ENCODE data around the gene FOXJ3.

Gene FOXJ3

DNA sequence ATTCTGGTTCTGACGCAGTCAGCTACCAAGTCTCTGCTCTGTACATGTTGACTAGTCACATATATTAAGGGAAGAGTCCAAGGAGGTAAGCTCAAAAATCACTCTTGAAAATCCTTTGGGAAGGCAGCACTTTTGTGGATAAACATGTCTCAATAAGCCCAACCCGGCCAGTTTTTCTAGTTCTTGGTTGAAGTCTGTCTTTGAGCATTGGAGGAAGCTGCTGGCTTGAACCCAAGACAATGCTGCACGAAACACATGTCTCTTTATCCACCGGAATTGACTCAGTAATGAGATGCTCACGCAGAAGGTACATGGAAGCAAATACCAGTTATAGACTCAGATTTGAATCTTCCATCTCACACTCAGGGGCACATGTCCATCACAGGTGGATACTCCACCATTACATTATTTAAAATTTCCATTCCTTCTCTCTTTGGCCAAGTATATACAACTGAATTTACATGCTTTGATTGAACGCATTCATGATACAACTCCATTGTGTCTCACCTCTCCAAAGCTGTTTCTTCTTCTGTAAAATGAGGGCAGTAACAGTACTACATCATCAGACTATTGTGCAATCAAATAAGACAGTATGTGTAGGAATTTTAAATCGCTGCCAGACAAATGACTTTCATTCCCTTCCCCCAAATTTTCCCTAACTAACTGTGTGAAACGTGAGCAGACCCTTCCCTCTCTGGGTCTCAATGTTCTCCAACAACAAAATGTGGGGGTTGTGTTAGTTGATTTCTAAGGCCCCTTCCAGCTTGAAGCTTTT is 160.9 kb downstream of the FOXJ3 start:
- Histone ChIP-seq H3K36me3 (ENCODE audit: control insufficient read depth, insufficient read depth, low read length) (no peaks in the 10 kb centered on the region), H3K9ac (ENCODE audit: low read length) (no peak overlapping the region), H3K4me1 (ENCODE audit: control insufficient read depth, insufficient read depth, low read length) (peaks cover 12% of the 10 kb centered on the region), H3K27me3 (ENCODE audit: control insufficient read depth, insufficient read depth, low read length) (no peaks in the 10 kb centered on the region), H3K27ac (ENCODE audit: low read depth, low read length) (no peak overlapping the region), H3K4me3 (ENCODE audit: low read length) (no peak overlapping the region)

- Histone ChIP-seq H3K36me3 (ENCODE audit: control insufficient read depth, insufficient read depth, low read length) (no peaks in the 10 kb centered on the region), H3K4me3 (ENCODE audit: low read length) (no peak overlapping the region), H3K9ac (ENCODE audit: low read length) (no peak overlapping the region), H3K27ac (ENCODE audit: low read depth, low read length) (peak overlapping the region; percentile 45), H3K27me3 (ENCODE audit: control insufficient read depth, insufficient read depth, low read length) (no peaks in the 10 kb centered on the region), H3K4me1 (ENCODE audit: control insufficient read depth, insufficient read depth, low read length) (peaks cover 12% of the 10 kb centered on the region)
Measured at GRCh38 chr1:42173155-42173933, 161.7 kb downstream of the FOXJ3 start.

GRCh38 chr1:42172381-42173133 is 162.5 kb downstream of the FOXJ3 start:
- peaks cover 12% of the 10 kb centered on the region for H3K4me1 ChIP-seq (ENCODE audit: control insufficient read depth, insufficient read depth, low read length)
- no peak overlapping the region for H3K4me3 ChIP-seq (ENCODE audit: low read length)

DNA sequence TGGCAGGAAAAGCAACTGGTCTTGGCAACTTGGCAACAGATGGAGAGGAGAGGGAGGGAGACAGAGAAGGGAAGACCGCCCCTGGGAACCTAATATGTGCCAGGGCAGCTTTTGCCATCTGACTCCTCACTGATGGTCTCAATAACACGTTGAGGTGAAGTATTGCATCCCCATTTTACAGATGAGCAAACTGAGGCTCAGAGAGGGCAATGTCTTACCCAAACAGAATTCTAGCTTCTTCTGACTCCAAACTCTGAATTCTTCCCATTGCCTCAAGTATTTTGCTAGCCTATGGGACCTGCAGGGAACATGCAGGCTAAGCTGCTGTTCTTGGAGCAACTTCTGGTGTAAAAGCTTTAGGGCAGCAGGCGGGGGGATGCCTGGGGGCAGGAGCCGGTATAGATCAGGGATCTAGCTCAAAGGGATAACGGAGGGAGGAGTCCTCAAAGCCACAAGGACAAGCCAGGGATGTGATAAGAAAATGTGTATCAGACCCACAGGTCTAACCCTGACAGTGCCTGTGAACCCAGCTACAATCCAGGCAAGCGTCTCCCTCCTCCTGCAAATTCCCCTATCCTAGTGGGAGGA is 163.3 kb downstream of the FOXJ3 start:
- H3K27me3 ChIP-seq (ENCODE audit: control insufficient read depth, insufficient read depth, low read length), result no peaks in the 10 kb centered on the region
- H3K4me3 ChIP-seq (ENCODE audit: low read length), result no peak overlapping the region
- no peak overlapping the region for H3K9ac ChIP-seq (ENCODE audit: low read length)
- H3K4me1 ChIP-seq (ENCODE audit: control insufficient read depth, insufficient read depth, low read length), result peaks cover 12% of the 10 kb centered on the region
- no peaks in the 10 kb centered on the region for H3K36me3 ChIP-seq (ENCODE audit: control insufficient read depth, insufficient read depth, low read length)
- H3K27ac ChIP-seq (ENCODE audit: low read depth, low read length), result no peak overlapping the region

More at GRCh38 chr1:42172381-42173133, 162.5 kb downstream of the FOXJ3 start:
- no peak overlapping the region for H3K9ac ChIP-seq (ENCODE audit: low read length)
- no peaks in the 10 kb centered on the region for H3K36me3 ChIP-seq (ENCODE audit: control insufficient read depth, insufficient read depth, low read length)
- peak overlapping the region; percentile 45 for H3K27ac ChIP-seq (ENCODE audit: low read depth, low read length)
- H3K27me3 ChIP-seq (ENCODE audit: control insufficient read depth, insufficient read depth, low read length), result no peaks in the 10 kb centered on the region

GRCh38 chr1:42170779-42171621 is 164.0 kb downstream of the FOXJ3 start:
- no peak overlapping the region for H3K9ac ChIP-seq (ENCODE audit: low read length)
- H3K36me3 ChIP-seq (ENCODE audit: control insufficient read depth, insufficient read depth, low read length), result no peaks in the 10 kb centered on the region
- no peak overlapping the region for H3K4me3 ChIP-seq (ENCODE audit: low read length)
- H3K4me1 ChIP-seq (ENCODE audit: control insufficient read depth, insufficient read depth, low read length), result peaks cover 12% of the 10 kb centered on the region
- H3K27ac ChIP-seq (ENCODE audit: low read depth, low read length), result no peak overlapping the region
- H3K27me3 ChIP-seq (ENCODE audit: control insufficient read depth, insufficient read depth, low read length), result no peaks in the 10 kb centered on the region

GRCh38 chr1:42168763-42169162 is 166.3 kb downstream of the FOXJ3 start:
- no peaks in the 10 kb centered on the region for H3K36me3 ChIP-seq (ENCODE audit: control insufficient read depth, insufficient read depth, low read length)
- H3K4me1 ChIP-seq (ENCODE audit: control insufficient read depth, insufficient read depth, low read length), result peaks cover 12% of the 10 kb centered on the region
- H3K9ac ChIP-seq (ENCODE audit: low read length), result no peak overlapping the region
- no peak overlapping the region for H3K4me3 ChIP-seq (ENCODE audit: low read length)
- H3K27me3 ChIP-seq (ENCODE audit: control insufficient read depth, insufficient read depth, low read length), result no peaks in the 10 kb centered on the region
- H3K27ac ChIP-seq (ENCODE audit: low read depth, low read length), result no peak overlapping the region

GRCh38 chr1:42168391-42168670 is 166.7 kb downstream of the FOXJ3 start:
- no peak overlapping the region for H3K4me3 ChIP-seq (ENCODE audit: low read length)
- no peak overlapping the region for H3K27ac ChIP-seq (ENCODE audit: low read depth, low read length)
- H3K4me1 ChIP-seq (ENCODE audit: control insufficient read depth, insufficient read depth, low read length), result peaks cover 9% of the 10 kb centered on the region
- no peaks in the 10 kb centered on the region for H3K27me3 ChIP-seq (ENCODE audit: control insufficient read depth, insufficient read depth, low read length)
- H3K9ac ChIP-seq (ENCODE audit: low read length), result no peak overlapping the region
- no peaks in the 10 kb centered on the region for H3K36me3 ChIP-seq (ENCODE audit: control insufficient read depth, insufficient read depth, low read length)

- H3K36me3 ChIP-seq (ENCODE audit: control insufficient read depth, insufficient read depth, low read length), result no peaks in the 10 kb centered on the region
- no peaks in the 10 kb centered on the region for H3K27me3 ChIP-seq (ENCODE audit: control insufficient read depth, insufficient read depth, low read length)
- H3K4me3 ChIP-seq (ENCODE audit: low read length), result no peak overlapping the region
- H3K27ac ChIP-seq (ENCODE audit: low read depth, low read length), result no peak overlapping the region
- H3K9ac ChIP-seq (ENCODE audit: low read length), result no peak overlapping the region
- peaks cover 4% of the 10 kb centered on the region for H3K4me1 ChIP-seq (ENCODE audit: control insufficient read depth, insufficient read depth, low read length)
Measured at GRCh38 chr1:42167611-42168390, 167.2 kb downstream of the FOXJ3 start.

GRCh38 chr1:42165511-42166210 is 169.4 kb downstream of the FOXJ3 start:
- no peaks in the 10 kb centered on the region for H3K36me3 ChIP-seq (ENCODE audit: control insufficient read depth, insufficient read depth, low read length)
- no peak overlapping the region for H3K9ac ChIP-seq (ENCODE audit: low read length)
- no peaks in the 10 kb centered on the region for H3K27me3 ChIP-seq (ENCODE audit: control insufficient read depth, insufficient read depth, low read length)
- no peaks in the 10 kb centered on the region for H3K4me1 ChIP-seq (ENCODE audit: control insufficient read depth, insufficient read depth, low read length)
- no peak overlapping the region for H3K4me3 ChIP-seq (ENCODE audit: low read length)
- no peak overlapping the region for H3K27ac ChIP-seq (ENCODE audit: low read depth, low read length)

DNA sequence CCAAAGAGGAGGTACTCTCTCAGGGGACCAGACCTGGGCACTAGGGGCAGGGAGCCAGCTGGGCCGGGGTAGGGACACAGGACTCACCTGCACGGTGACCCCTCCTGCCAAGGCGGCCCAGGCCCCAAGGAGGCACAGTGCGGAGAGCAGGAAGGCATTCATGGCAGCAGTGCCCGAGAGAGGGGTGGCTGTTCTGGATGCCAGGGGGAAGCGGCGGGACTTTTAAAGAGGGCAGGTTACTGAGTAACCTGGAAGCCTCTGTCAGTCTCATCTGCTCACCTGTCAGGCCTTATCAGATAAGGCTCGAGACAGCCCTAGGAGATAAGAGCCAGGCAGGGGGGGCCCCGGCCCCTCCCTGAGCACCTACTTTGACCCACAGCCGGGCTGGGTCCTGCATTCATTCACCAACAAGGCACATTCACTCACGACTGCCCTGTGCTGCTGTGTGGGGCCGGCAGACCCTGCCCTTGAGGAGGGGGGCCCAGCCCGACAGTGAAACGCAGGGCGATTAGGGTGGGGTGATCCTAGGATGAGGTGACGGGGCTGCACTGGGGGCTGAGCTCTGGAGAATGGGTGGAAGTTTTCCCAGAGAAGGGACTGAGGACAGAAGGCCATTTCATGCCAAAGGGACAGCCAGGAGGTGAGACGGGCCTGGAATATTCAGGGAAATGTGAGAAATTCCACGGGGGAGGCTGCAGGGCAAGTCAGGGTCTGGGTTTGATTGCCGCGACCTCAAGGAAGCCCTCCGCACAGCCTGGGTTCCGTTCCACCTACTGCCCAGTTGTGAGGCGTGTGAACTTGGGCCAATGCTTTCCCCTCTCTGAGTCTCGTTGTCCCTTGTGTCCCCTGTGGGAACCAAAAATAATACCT is 170.2 kb downstream of the FOXJ3 start, which contains the start of gene GUCA2A:
Gene GUCA2A (minus strand): TSS at position 195 of the 870 bp plus-strand sequence. CDS start 33 bp downstream, at position 162.
- Histone ChIP-seq H3K27ac (ENCODE audit: low read depth, low read length) (no peak within 1 kb of the TSS), H3K36me3 (ENCODE audit: control insufficient read depth, insufficient read depth, low read length) (no peaks in the 10 kb centered on the region), H3K9ac (ENCODE audit: low read length) (no peak within 1 kb of the TSS), H3K4me3 (ENCODE audit: low read length) (peak within 1 kb of the TSS; percentile 40), H3K4me1 (ENCODE audit: control insufficient read depth, insufficient read depth, low read length) (no peaks in the 10 kb centered on the region), H3K27me3 (ENCODE audit: control insufficient read depth, insufficient read depth, low read length) (no peaks in the 10 kb centered on the region)
